ENCODE data around the gene PTPN7. TPM values are rescaled to one million over a fixed set of nuclear protein-coding genes. Genes with fewer than 3 reads are reported as not detected.
"Not testable (repeated sequence)": the region's sequence is repeated elsewhere in the genome, so short reads cannot be mapped to it uniquely, and the experiment has no call there.

PTPN7 gene
- total RNA-seq, 1 donor from 2014 or later, result not detected

DNA sequence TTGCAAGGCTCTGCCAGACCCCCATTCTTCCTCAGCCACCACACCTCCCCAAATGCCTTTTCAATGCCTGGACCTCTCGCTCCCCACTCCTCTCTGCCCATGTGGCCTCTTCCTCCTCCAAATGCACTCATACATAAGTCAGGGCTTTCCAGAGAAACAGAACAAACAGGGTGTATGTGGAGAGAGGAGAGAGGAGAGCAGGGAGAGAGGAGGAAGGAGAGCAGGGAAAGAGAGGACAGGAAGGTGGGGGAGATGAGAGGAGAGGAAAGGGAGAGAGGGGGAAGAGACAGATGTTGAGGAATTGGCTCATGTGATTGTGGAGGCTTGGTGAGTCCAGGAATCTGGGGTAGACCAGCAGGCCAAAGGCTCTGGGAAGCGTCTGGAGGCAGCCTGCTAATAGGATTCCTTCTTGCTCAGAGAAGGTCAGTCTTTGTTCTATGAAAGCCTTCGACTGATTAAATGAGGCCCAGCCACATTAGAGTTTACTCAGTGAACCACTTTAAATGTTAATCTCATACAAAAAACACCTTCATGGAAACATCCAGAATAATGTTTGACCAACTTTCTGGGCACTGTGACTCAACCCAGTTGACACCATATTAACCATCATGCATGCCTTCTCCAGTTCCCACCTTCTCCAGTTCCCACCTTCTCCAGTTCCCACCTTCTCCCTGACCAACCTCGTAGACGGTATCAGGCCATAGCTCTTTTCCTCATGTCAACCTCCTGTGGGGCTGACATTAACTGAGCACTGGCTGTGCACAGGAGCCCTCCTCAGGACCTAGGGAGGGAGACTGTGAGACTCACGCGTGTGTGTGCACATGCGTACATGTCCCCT lies 21.9 kb upstream of the PTPN7 start:
- H3K4me3 Mint-ChIP-seq, result no peak overlapping the region
- no peaks in the 10 kb centered on the region for H3K36me3 ChIP-seq
- DNase-seq (ENCODE audit: low spot score), result no peak
- H3K9me3 Mint-ChIP-seq, result no peaks in the 10 kb centered on the region
- H3K36me3 Mint-ChIP-seq, result no peaks in the 10 kb centered on the region
- H3K27ac ChIP-seq, result no peak overlapping the region
- no peak overlapping the region for H3K27ac Mint-ChIP-seq
- no peak overlapping the region for H3K4me2 ChIP-seq
- H3K27me3 Mint-ChIP-seq (ENCODE audit: insufficient read depth, low read depth), result peaks cover 5% of the 10 kb centered on the region
- no peak overlapping the region for H2AFZ ChIP-seq (replicated peaks)
- no peaks in the 10 kb centered on the region for H4K20me1 ChIP-seq (ENCODE audit: low read depth)
- no peaks in the 10 kb centered on the region for H3K9me3 ChIP-seq (ENCODE audit: low read depth)
- TF ChIP-seq, protein P1, sequence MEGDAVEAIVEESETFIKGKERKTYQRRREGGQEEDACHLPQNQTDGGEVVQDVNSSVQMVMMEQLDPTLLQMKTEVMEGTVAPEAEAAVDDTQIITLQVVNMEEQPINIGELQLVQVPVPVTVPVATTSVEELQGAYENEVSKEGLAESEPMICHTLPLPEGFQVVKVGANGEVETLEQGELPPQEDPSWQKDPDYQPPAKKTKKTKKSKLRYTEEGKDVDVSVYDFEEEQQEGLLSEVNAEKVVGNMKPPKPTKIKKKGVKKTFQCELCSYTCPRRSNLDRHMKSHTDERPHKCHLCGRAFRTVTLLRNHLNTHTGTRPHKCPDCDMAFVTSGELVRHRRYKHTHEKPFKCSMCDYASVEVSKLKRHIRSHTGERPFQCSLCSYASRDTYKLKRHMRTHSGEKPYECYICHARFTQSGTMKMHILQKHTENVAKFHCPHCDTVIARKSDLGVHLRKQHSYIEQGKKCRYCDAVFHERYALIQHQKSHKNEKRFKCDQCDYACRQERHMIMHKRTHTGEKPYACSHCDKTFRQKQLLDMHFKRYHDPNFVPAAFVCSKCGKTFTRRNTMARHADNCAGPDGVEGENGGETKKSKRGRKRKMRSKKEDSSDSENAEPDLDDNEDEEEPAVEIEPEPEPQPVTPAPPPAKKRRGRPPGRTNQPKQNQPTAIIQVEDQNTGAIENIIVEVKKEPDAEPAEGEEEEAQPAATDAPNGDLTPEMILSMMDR (IDR thresholded peaks at IDR 0.05), result no peak
- TF ChIP-seq EZH2phosphoT487 (IDR thresholded peaks at IDR 0.05) (no peak), EZH2 (IDR thresholded peaks at IDR 0.05) (no peak)
- H3K79me2 ChIP-seq (ENCODE audit: low read depth), result no peaks in the 10 kb centered on the region
- H3K9ac ChIP-seq, result no peak overlapping the region
- H3K27me3 ChIP-seq, result no peaks in the 10 kb centered on the region
- no peak overlapping the region for H3K4me3 ChIP-seq
- no peaks in the 10 kb centered on the region for H3F3A ChIP-seq (ENCODE audit: low read depth)
- H3K4me1 Mint-ChIP-seq, result peaks cover 11% of the 10 kb centered on the region
- H3K4me1 ChIP-seq, result no peaks in the 10 kb centered on the region

DNA sequence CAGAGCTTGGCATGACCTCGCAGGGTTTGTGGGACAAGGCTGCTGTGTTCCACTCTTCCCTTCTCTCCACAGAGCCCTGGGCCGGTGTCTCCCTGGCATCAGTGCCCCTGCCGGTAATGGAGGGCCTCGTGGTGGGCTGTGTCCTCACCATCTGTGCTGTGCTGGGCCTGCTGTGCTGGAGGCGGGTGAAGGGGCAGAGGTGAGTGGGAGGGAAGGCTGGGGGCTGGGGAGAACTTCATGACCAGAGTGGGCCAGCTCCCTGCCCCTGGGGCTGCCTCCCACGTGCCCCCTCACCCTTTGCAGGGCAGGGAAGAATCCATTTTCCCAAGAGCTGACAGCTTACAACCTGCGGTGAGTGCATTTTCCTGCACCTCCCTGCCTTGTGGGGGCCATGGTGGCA lies 21.2 kb upstream of the PTPN7 start:
- Histone ChIP-seq H3K4me3 (no peak overlapping the region), H3K79me2 (ENCODE audit: low read depth) (no peaks in the 10 kb centered on the region), H3F3A (ENCODE audit: low read depth) (no peaks in the 10 kb centered on the region), H3K9me3 (ENCODE audit: low read depth) (no peaks in the 10 kb centered on the region), H2AFZ (replicated peaks) (no peak overlapping the region), H3K36me3 (no peaks in the 10 kb centered on the region), H3K9ac (no peak overlapping the region), H3K27ac (no peak overlapping the region), H3K27me3 (no peaks in the 10 kb centered on the region), H4K20me1 (ENCODE audit: low read depth) (no peaks in the 10 kb centered on the region), H3K4me2 (no peak overlapping the region), H3K4me1 (no peaks in the 10 kb centered on the region)
- Mint-ChIP-seq H3K36me3 (no peaks in the 10 kb centered on the region), H3K9me3 (no peaks in the 10 kb centered on the region), H3K4me1 (peaks cover 11% of the 10 kb centered on the region), H3K4me3 (no peak overlapping the region), H3K27ac (no peak overlapping the region), H3K27me3 (ENCODE audit: insufficient read depth, low read depth) (peaks cover 5% of the 10 kb centered on the region)
- no peak for DNase-seq (ENCODE audit: low spot score)
- TF ChIP-seq EZH2 (IDR thresholded peaks at IDR 0.05) (no peak), EZH2phosphoT487 (IDR thresholded peaks at IDR 0.05) (no peak)
- TF ChIP-seq, protein P1 (IDR thresholded peaks at IDR 0.05), result no peak

DNA sequence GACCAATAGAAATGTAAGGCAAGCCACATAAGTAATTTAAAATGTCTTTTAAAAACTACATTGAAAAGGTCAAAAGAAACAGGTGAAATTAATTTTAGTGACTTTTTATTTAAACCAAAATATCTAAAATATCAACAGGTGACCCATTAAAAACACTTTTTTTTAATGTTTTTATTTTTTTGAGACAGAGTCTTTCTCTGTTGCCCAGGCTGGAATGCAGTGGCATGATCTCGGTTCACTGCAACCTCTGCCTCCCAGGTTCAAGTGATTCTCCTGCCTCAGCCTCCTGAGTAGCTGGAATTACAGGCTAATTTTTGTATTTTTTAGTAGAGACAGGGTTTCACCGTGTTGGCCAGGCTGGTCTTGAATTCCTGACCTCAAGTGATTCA lies 20.3 kb upstream of the PTPN7 start:
- peaks cover 11% of the 10 kb centered on the region for H3K4me1 Mint-ChIP-seq

More for the DNA sequence above, 20.3 kb upstream of the PTPN7 start:
- H3K4me2 ChIP-seq; H2AFZ ChIP-seq (replicated peaks); H3K27me3 ChIP-seq; H3F3A ChIP-seq (ENCODE audit: low read depth); H3K4me1 ChIP-seq; H3K27ac Mint-ChIP-seq; H3K36me3 ChIP-seq; H3K4me3 Mint-ChIP-seq; H4K20me1 ChIP-seq (ENCODE audit: low read depth); DNase-seq (ENCODE audit: low spot score); H3K4me3 ChIP-seq; H3K27me3 Mint-ChIP-seq (ENCODE audit: insufficient read depth, low read depth); H3K79me2 ChIP-seq (ENCODE audit: low read depth); H3K27ac ChIP-seq; H3K9ac ChIP-seq; H3K9me3 Mint-ChIP-seq; H3K9me3 ChIP-seq (ENCODE audit: low read depth); H3K36me3 Mint-ChIP-seq: not testable (repeated sequence)

Data from neural progenitor cell (in vitro differentiated cells).